Measurements from ENCODE around the gene CACHD1. TPM values are rescaled to one million over a fixed set of nuclear protein-coding genes. Genes with fewer than 3 reads are reported as not detected.

CACHD1 gene
- total RNA-seq, 3 donors from 2014 or later (not counting 1 experiment from before 2014, with no cell fraction given), result not detected

DNA sequence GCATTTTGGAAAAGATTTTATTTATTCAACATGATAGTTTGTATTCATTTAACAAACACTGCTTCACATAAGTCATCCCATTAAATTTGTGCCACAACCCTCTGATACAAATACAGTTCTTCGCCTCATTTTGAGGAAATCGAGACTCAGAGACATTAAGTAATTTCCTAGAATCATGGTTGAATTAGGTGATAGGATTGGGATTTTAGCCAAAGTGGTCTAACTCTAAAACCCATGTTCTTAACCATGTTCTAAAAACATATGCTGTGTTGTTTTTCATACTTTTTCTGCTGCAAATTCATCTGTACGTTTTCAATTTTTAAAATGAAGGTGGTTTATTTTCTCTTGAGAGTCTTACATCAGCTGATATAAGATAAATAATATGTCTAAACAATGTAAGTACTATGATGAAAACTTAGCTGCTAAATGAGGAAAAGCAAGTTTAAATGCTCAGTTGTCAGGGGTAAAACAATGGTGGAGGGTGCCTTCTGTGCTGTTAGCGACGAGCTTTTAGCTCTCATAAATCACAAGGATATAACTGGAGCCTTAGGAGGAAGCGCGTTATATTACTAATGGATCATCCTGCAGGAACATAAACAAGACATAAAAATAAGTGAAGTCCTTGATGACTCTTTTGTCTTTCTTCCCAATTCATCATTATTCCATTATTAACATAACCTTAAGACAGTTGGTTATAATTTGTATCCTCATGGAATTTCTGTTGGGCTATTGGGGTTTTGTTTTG lies 97.7 kb downstream of the CACHD1 start:
- Mint-ChIP-seq H3K27ac (no peak overlapping the region), H3K36me3 (no peaks in the 10 kb centered on the region), H3K27me3 (ENCODE audit: low read depth in 2 of 2) (peaks cover 11 to 30% of the 10 kb centered on the region in 2 donors), H3K4me3 (no peak overlapping the region), H3K9me3 (no peaks in the 10 kb centered on the region), H3K4me1 (no peaks in the 10 kb centered on the region)
- ATAC-seq (no peak), DNase-seq (no peak)
- Histone ChIP-seq H3K9me3 (ENCODE audit: control insufficient read depth, insufficient read depth, low read length) (no peaks in the 10 kb centered on the region), H3K4me3 (ENCODE audit: low read length) (no peak overlapping the region), H3K36me3 (ENCODE audit: control insufficient read depth, insufficient read depth, low read length) (no peaks in the 10 kb centered on the region), H3K4me1 (ENCODE audit: control insufficient read depth, insufficient read depth, low read length) (no peaks in the 10 kb centered on the region), H3K27me3 (ENCODE audit: control insufficient read depth, insufficient read depth, low read length) (peaks cover 2% of the 10 kb centered on the region), H3K27ac (ENCODE audit: low read length) (no peak overlapping the region)
- TF ChIP-seq, protein P1, sequence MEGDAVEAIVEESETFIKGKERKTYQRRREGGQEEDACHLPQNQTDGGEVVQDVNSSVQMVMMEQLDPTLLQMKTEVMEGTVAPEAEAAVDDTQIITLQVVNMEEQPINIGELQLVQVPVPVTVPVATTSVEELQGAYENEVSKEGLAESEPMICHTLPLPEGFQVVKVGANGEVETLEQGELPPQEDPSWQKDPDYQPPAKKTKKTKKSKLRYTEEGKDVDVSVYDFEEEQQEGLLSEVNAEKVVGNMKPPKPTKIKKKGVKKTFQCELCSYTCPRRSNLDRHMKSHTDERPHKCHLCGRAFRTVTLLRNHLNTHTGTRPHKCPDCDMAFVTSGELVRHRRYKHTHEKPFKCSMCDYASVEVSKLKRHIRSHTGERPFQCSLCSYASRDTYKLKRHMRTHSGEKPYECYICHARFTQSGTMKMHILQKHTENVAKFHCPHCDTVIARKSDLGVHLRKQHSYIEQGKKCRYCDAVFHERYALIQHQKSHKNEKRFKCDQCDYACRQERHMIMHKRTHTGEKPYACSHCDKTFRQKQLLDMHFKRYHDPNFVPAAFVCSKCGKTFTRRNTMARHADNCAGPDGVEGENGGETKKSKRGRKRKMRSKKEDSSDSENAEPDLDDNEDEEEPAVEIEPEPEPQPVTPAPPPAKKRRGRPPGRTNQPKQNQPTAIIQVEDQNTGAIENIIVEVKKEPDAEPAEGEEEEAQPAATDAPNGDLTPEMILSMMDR (IDR thresholded peaks at IDR 0.05), result no peak
- intact Hi-C loops (cut with micrococcal nuclease), result no loop called here
- WGBS (ENCODE audit: insufficient coverage), result 78% methylated on average over 4 of the region's 7 CpGs

DNA sequence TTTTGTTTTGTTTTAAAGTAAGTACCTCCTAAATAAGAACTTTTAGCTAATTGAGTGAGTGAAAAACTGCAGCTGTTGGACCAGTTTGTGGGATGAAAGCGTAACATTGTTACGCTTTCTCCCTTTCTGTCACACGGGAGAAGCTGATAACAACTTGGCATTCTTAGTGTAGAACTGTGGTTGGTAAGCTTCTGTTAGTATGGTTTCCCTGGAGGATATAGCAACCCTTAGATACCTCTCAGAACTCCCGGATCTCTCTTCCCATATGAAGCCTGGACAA lies 98.2 kb downstream of the CACHD1 start:
- no peaks in the 10 kb centered on the region for H3K4me1 Mint-ChIP-seq
- intact Hi-C loops (cut with micrococcal nuclease), result no loop called here
- no peak for ATAC-seq
- no peak overlapping the region for H3K4me3 ChIP-seq (ENCODE audit: low read length)
- TF ChIP-seq, protein P1 (IDR thresholded peaks at IDR 0.05), result no peak
- no peak overlapping the region for H3K27ac Mint-ChIP-seq
- no peak for DNase-seq
- no peak overlapping the region for H3K4me3 Mint-ChIP-seq
- no peaks in the 10 kb centered on the region for H3K36me3 ChIP-seq (ENCODE audit: control insufficient read depth, insufficient read depth, low read length)
- H3K9me3 ChIP-seq (ENCODE audit: control insufficient read depth, insufficient read depth, low read length), result no peaks in the 10 kb centered on the region
- H3K36me3 Mint-ChIP-seq, result no peaks in the 10 kb centered on the region
- no peaks in the 10 kb centered on the region for H3K4me1 ChIP-seq (ENCODE audit: control insufficient read depth, insufficient read depth, low read length)
- no peaks in the 10 kb centered on the region for H3K9me3 Mint-ChIP-seq
- peaks cover 11 to 25% of the 10 kb centered on the region in 2 donors for H3K27me3 Mint-ChIP-seq (ENCODE audit: low read depth in 2 of 2)
- H3K27ac ChIP-seq (ENCODE audit: low read length), result no peak overlapping the region
- H3K27me3 ChIP-seq (ENCODE audit: control insufficient read depth, insufficient read depth, low read length), result peaks cover 2% of the 10 kb centered on the region
- 100% methylated on average over 2 of the region's 4 CpGs for WGBS (ENCODE audit: insufficient coverage)

DNA sequence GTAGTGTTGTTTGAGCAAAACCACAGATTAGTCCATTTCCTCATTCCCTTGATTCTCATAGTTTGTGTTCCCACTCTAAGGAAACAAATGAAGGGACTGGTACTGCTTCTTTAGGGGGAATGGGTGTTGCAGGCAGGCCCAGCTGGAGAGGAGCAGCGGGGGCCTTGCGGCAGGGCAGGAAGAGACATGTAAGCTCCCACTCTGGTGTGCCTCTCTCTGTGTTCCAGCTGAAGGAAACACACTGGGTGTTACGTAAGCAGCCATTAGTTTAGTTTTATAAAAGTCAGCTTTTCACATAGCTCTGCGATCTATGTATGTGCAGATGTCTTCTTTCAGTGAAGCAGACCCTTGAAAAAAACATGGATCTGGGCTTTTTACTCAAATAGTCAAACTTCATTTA lies 99.5 kb downstream of the CACHD1 start:
- DNase-seq, result no peak
- H3K9me3 Mint-ChIP-seq, result no peaks in the 10 kb centered on the region
- H3K4me1 Mint-ChIP-seq, result no peaks in the 10 kb centered on the region
- Histone ChIP-seq H3K9me3 (ENCODE audit: control insufficient read depth, insufficient read depth, low read length) (no peaks in the 10 kb centered on the region), H3K27ac (ENCODE audit: low read length) (no peak overlapping the region), H3K4me3 (ENCODE audit: low read length) (no peak overlapping the region), H3K27me3 (ENCODE audit: control insufficient read depth, insufficient read depth, low read length) (peaks cover 2% of the 10 kb centered on the region), H3K4me1 (ENCODE audit: control insufficient read depth, insufficient read depth, low read length) (no peaks in the 10 kb centered on the region), H3K36me3 (ENCODE audit: control insufficient read depth, insufficient read depth, low read length) (no peaks in the 10 kb centered on the region)
- H3K4me3 Mint-ChIP-seq, result no peak overlapping the region
- WGBS (ENCODE audit: insufficient coverage), result 82% methylated on average over 4 of the region's 4 CpGs
- no peaks in the 10 kb centered on the region for H3K36me3 Mint-ChIP-seq
- TF ChIP-seq, protein P1 (IDR thresholded peaks at IDR 0.05), result no peak
- H3K27me3 Mint-ChIP-seq (ENCODE audit: low read depth in 2 of 2), result peaks cover 8 to 23% of the 10 kb centered on the region in 2 donors
- intact Hi-C loops (cut with micrococcal nuclease), result no loop called here
- no peak overlapping the region for H3K27ac Mint-ChIP-seq
- no peak for ATAC-seq

DNA sequence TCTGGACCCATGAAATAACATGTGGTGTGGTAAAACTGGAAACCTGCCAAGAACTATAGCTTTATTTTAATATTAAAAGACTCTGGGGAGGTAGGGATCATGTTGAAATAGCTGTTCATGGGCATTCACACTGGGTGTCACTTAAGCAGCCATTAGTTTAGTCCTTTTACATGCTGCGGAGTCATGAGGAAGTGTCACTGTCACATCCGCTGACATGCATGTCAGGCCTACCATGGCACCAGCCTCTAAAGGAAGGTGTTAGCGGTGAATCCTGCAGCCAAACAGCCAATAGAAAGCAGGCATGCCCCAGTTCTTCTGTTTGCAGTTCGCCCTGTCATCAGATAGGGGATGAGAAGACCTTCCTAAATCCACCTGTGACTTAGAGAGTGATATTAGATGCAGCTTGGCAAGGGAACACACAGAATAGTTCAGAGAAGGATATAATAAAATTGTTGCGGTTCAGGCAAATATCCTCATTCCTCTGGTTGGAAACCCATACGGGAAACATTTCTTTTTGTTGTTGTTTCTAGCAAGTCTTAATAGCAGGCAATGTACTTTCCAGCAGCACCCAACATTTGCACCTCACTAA lies 100.4 kb downstream of the CACHD1 start:
- no peak overlapping the region for H3K27ac Mint-ChIP-seq
- DNase-seq, result no peak
- H3K9me3 ChIP-seq (ENCODE audit: control insufficient read depth, insufficient read depth, low read length), result no peaks in the 10 kb centered on the region
- no peaks in the 10 kb centered on the region for H3K36me3 ChIP-seq (ENCODE audit: control insufficient read depth, insufficient read depth, low read length)
- no peaks in the 10 kb centered on the region for H3K4me1 Mint-ChIP-seq
- H3K4me1 ChIP-seq (ENCODE audit: control insufficient read depth, insufficient read depth, low read length), result no peaks in the 10 kb centered on the region
- H3K9me3 Mint-ChIP-seq, result no peaks in the 10 kb centered on the region
- no peaks in the 10 kb centered on the region for H3K36me3 Mint-ChIP-seq
- H3K27me3 ChIP-seq (ENCODE audit: control insufficient read depth, insufficient read depth, low read length), result peaks cover 2% of the 10 kb centered on the region
- TF ChIP-seq, protein P1 (IDR thresholded peaks at IDR 0.05), result no peak
- H3K4me3 Mint-ChIP-seq, result no peak overlapping the region
- intact Hi-C loops (cut with micrococcal nuclease), result no loop called here
- H3K27me3 Mint-ChIP-seq (ENCODE audit: low read depth in 2 of 2), result peaks cover 3 to 14% of the 10 kb centered on the region in 2 donors
- WGBS (ENCODE audit: insufficient coverage), result 91% methylated on average over 6 of the region's 6 CpGs
- H3K27ac ChIP-seq (ENCODE audit: low read length), result no peak overlapping the region
- H3K4me3 ChIP-seq (ENCODE audit: low read length), result no peak overlapping the region
- no peak for ATAC-seq

All from natural killer cell (primary cell).